ENCODE data around the gene WNK1.

DNA sequence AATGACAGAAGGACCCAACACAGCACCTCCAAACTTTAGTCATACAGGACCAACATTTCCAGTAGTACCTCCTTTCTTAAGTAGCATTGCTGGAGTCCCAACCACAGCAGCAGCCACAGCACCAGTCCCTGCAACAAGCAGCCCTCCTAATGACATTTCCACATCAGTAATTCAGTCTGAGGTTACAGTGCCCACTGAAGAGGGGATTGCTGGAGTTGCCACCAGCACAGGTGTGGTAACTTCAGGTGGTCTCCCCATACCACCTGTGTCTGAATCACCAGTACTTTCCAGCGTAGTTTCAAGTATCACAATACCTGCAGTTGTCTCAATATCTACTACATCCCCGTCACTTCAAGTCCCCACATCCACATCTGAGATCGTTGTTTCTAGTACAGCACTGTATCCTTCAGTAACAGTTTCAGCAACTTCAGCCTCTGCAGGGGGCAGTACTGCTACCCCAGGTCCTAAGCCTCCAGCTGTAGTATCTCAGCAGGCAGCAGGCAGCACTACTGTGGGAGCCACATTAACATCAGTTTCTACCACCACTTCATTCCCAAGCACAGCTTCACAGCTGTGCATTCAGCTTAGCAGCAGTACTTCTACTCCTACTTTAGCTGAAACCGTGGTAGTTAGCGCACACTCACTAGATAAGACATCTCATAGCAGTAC lies 132.5 kb downstream of the WNK1 start:
- TF ChIP-seq POLR2AphosphoS5 (IDR thresholded peaks at IDR 0.05) = no peak
- TF ChIP-seq CTCF (IDR thresholded peaks at IDR 0.05) = no peak
